CD4-positive, alpha-beta T cell treated with Interleukin-6 for 4 hours (primary cell): ENCODE measurements around the gene C18orf54.

Source experiments
- DNase-seq: peaks from one replicate; pipeline ENCODE4 v3.0.0-alpha.2; 2020; ENCODE audit warnings: mixed read lengths

Gene C18orf54

GRCh38 chr18:54387631-54388030, 29.9 kb downstream of the C18orf54 start:
- no peak for DNase-seq

GRCh38 chr18:54388203-54389142, 30.8 kb downstream of the C18orf54 start:
- no peak for DNase-seq

GRCh38 chr18:54389143-54389505, 31.4 kb downstream of the C18orf54 start:
- DNase-seq = no peak

- no peak for DNase-seq
These were observed 33.1 kb downstream of the C18orf54 start for GRCh38 chr18:54390838-54391237.

GRCh38 chr18:54392543-54393023, 34.9 kb downstream of the C18orf54 start:
- DNase-seq = no peak

- DNase-seq = no peak
These were observed 36.1 kb downstream of the C18orf54 start for GRCh38 chr18:54393648-54394294.

GRCh38 chr18:54396760-54397159, 39.1 kb downstream of the C18orf54 start:
- DNase-seq = no peak

- no peak for DNase-seq
These were observed 47.6 kb downstream of the C18orf54 start for GRCh38 chr18:54405290-54405689.

GRCh38 chr18:54411781-54412180, 54.1 kb downstream of the C18orf54 start:
- no peak for DNase-seq

- no peak for DNase-seq
These were observed 57.4 kb downstream of the C18orf54 start for GRCh38 chr18:54415086-54415485.

- no peak for DNase-seq
These were observed 58.7 kb downstream of the C18orf54 start for GRCh38 chr18:54416436-54416835.

- DNase-seq = no peak
These were observed 66.1 kb downstream of the C18orf54 start for GRCh38 chr18:54423831-54424230.

- no peak for DNase-seq
These were observed 68.5 kb downstream of the C18orf54 start for GRCh38 chr18:54426085-54426665.
